ENCODE results near the gene ACKR2. TPM values are rescaled to one million over a fixed set of nuclear protein-coding genes. Genes with fewer than 3 reads are reported as not detected.
A peak's percentile ranks its signal among the peaks of the same experiment; 100 is the strongest.

Gene ACKR2
- total RNA-seq, 1 donor = under 0.01 TPM

- DNase-seq (ENCODE audit: low read depth) = no peak
- TF ChIP-seq CTCF (IDR thresholded peaks at IDR 0.05; ENCODE audit: insufficient read depth, low read depth, low read length) = no peak
- peak overlapping the region; percentile 50 for H3K4me3 ChIP-seq (ENCODE audit: low read depth, low read length)
These were observed 96.5 kb downstream of the ACKR2 start for GRCh38 chr3:42905740-42906069.

- no peak for DNase-seq (ENCODE audit: low read depth)
- H3K4me3 ChIP-seq (ENCODE audit: low read depth, low read length) = peak within 1 kb of the TSS; percentile 50
- no peak for TF ChIP-seq CTCF (IDR thresholded peaks at IDR 0.05; ENCODE audit: insufficient read depth, low read depth, low read length)
These were observed 97.0 kb downstream of the ACKR2 start, which contains the start of gene ZNF662 for GRCh38 chr3:42906070-42906847. Gene ZNF662, plus strand, starts transcription at chr3:42906142. Its CDS starts 1,973 bp downstream, at chr3:42908115.

- no peak overlapping the region for H3K4me3 ChIP-seq (ENCODE audit: low read depth, low read length)
- DNase-seq (ENCODE audit: low read depth) = no peak
- no peak for TF ChIP-seq CTCF (IDR thresholded peaks at IDR 0.05; ENCODE audit: insufficient read depth, low read depth, low read length)
These were observed 97.6 kb downstream of the ACKR2 start for GRCh38 chr3:42906848-42907183.

GRCh38 chr3:42908675-42909074, 99.4 kb downstream of the ACKR2 start:
- no peak overlapping the region for H3K4me3 ChIP-seq (ENCODE audit: low read depth, low read length)
- DNase-seq (ENCODE audit: low read depth) = no peak
- no peak for TF ChIP-seq CTCF (IDR thresholded peaks at IDR 0.05; ENCODE audit: insufficient read depth, low read depth, low read length)

GRCh38 chr3:42911551-42911950, 102.3 kb downstream of the ACKR2 start:
- no peak for TF ChIP-seq CTCF (IDR thresholded peaks at IDR 0.05; ENCODE audit: insufficient read depth, low read depth, low read length)
- DNase-seq (ENCODE audit: low read depth) = no peak
- H3K4me3 ChIP-seq (ENCODE audit: low read depth, low read length) = no peak overlapping the region

- no peak overlapping the region for H3K4me3 ChIP-seq (ENCODE audit: low read depth, low read length)
- TF ChIP-seq CTCF (IDR thresholded peaks at IDR 0.05; ENCODE audit: insufficient read depth, low read depth, low read length) = no peak
- DNase-seq (ENCODE audit: low read depth) = no peak
These were observed 105.7 kb downstream of the ACKR2 start for GRCh38 chr3:42914771-42915515.

Small RNA genes lying within 50 kb of the gene (small RNA-seq; reads per million reads assigned to genes)
- gene CCDC13 = not detected

Other genes starting within 250 kb of the ACKR2 start
- gene SEC22C, start 227.5 kb upstream of the ACKR2 start, total RNA-seq = 69.3 and 78.6 TPM in 2 replicates
- 10.3 and 24.6 TPM in 2 replicates for gene SS18L2, start 218.6 kb upstream of the ACKR2 start, total RNA-seq
- gene NKTR, start 208.8 kb upstream of the ACKR2 start, total RNA-seq = 69.6 and 82.9 TPM in 2 replicates
- gene ZBTB47, start 155.7 kb upstream of the ACKR2 start, total RNA-seq = 25.4 and 25.9 TPM in 2 replicates
- gene KLHL40, start 123.9 kb upstream of the ACKR2 start, total RNA-seq = not detected in 2 replicates
- gene HHATL, start 106.6 kb upstream of the ACKR2 start, total RNA-seq = not detected in 2 replicates
- 0.43 and 0.64 TPM in 2 replicates for gene CCDC13, start 36.2 kb upstream of the ACKR2 start, total RNA-seq
- 130 and 184 TPM in 2 replicates for gene HIGD1A, start 5.0 kb upstream of the ACKR2 start, total RNA-seq
- gene CYP8B1, start 66.4 kb downstream of the ACKR2 start, total RNA-seq = not detected in 2 replicates
- gene ZNF662, start 96.7 kb downstream of the ACKR2 start, total RNA-seq = 3.5 and 3.9 TPM in 2 replicates
- gene GASK1A, start 169.9 kb downstream of the ACKR2 start, total RNA-seq = 0.32 and 1.7 TPM in 2 replicates